ENCODE results near the gene CFAP157.

DNA sequence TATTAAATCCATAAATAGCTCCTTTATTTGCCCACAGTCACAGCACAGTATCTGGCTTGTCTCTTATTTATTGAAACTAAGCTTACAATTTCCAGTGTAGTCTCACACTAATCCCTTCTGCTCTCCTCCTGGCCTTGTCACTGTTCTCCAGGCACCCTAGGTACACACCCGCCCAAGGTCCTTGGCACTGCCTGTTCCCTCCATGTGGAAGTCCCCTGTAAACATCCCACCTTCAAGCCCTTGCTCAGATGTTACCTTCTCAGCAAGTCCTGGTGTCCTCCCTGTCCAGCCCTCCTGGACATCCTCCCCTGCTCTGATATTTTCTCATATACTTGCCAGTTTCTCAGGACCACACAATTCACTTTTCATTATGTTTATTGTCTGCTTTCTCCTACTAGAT, 44.2 kb upstream of the CFAP157 start:
- TF ChIP-seq POLR2A (IDR thresholded peaks at IDR 0.05) (no peak), EP300 (IDR thresholded peaks at IDR 0.05) (no peak)

Measured in stomach (tissue), 4 donors.